Activated CD4-positive, alpha-beta T cell treated with anti-CD3 and anti-CD28 coated beads for 24 hours (primary cell): ENCODE results near the gene TRIM73.
"Not testable (repeated sequence)": the region's sequence is repeated elsewhere in the genome, so short reads cannot be mapped to it uniquely, and the experiment has no call there.

Experiments
- DNase-seq, 2 donors: peaks; one replicate each; pipeline ENCODE4 v3.0.0-alpha.2; 2020; ENCODE audit warnings: low read depth in 2 of 2

Gene TRIM73

DNA sequence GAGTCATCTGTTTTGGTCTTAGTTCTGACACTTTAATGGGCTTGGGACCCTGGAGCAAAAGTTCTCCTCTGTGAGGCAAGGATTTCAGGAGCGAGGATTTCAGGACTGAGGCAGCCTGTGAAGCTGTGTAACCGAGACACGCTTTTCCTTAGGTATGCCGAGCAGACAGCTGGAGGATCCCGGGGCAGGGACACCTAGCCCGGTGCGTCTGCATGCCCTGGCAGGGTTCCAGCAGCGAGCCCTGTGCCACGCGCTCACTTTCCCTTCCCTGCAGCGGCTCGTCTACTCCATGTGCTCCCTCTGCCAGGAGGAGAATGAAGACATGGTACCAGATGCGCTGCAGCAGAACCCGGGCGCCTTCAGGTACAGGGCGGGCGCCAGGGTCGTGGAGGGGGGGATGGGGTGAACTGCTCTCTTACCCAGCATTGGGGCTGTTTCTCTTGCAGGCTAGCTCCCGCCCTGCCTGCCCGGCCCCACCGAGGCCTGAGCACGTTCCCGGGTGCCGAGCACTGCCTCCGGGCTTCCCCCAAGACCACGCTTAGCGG lies 20.5 kb downstream of the TRIM73 start:
- not testable (repeated sequence) for DNase-seq

GRCh38 chr7:75416787-75417186 lies 21.4 kb downstream of the TRIM73 start:
- DNase-seq: not testable (repeated sequence)

DNA sequence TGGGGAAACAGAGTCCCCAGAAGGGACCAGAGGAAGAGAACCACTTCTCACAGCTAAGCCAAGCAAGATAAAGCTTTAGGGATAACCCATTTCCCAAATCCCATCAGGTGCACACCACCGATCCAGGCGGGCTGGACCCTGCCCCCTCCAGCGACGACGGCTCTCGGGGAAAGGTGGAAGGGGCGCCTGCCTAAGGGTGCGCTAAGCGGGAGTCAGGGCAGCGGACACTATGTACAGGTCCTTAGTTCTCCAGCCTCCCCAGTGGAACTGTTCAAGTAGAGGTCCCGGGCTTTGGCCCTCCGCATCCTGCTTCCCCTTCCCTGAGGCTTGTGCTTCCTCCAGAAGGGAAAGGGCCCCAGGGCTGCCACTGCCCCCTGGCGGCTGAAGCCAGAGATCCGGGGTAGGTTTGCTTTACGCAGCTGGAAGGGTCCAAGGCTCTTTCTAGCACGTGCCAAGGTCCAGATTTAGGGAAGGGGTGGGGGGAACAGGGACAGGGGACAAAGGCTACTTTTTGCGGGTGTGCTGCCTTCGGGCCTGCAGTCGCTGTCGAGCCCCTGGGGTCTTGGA lies 22.9 kb downstream of the TRIM73 start:
- DNase-seq: not testable (repeated sequence)

DNA sequence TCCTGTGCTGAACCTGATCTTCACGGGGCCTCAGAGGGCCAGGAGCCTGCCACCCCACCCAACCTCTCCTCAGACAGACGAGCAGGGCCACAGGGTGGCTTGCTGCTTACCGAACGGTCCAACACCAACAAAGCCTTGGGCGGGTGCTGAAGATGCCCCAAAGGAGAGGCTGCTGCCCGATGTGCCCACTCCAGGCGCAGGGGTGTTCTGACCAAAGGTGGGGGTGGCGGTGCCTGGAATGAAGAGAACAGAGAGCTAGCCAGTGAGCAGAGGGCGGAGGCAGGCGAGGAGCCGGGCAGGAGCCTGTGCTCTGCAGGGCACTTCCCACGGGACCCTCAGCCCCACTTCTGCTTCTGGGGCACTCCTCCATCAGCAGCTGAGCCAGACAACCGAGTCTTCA lies 23.8 kb downstream of the TRIM73 start:
- DNase-seq: not testable (repeated sequence)

DNA sequence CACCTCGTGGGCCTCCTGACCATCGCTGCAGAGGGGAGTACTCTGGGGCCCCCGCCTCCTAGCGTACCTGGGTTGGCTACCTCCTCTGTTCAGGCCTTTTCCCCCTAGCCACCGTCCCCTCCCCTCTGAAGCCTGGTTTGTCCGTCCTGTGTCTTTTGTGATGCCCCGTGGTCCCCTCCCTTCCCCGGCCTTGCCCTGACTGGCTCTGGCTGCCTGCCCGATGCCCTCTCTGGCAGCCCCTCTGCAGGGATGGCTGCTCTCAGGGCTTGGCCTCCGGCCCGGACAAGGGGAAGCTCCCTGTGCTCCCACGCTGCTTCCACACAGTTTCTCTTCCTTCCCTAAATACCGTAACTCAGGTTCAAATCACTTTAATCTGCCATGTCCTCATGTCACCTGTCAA lies 24.3 kb downstream of the TRIM73 start:
- DNase-seq: not testable (repeated sequence)

- not testable (repeated sequence) for DNase-seq
Observed at GRCh38 chr7:75420152-75420551, 24.7 kb downstream of the TRIM73 start.

GRCh38 chr7:75421798-75422710 lies 26.6 kb downstream of the TRIM73 start:
- not testable (repeated sequence) for DNase-seq

DNA sequence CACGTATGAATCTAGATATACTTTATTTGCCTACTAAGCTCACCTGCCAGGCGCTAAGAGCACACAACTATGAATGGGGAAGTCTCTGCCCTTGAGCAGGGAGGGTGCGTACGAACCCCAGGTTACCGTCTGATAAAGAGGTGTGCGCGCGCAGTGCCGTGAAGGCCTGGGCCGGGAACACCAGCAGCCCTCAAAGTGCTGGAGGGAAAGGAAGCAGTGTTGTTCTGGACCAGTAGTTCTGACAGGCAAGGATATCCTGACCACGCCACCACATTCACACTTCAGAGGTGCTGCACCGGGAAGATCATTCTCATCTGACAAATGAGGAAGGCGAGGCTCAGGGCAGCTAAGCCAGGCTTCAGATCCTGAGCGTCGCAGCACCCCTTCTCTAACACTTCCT lies 28.1 kb downstream of the TRIM73 start:
- DNase-seq: not testable (repeated sequence)

DNA sequence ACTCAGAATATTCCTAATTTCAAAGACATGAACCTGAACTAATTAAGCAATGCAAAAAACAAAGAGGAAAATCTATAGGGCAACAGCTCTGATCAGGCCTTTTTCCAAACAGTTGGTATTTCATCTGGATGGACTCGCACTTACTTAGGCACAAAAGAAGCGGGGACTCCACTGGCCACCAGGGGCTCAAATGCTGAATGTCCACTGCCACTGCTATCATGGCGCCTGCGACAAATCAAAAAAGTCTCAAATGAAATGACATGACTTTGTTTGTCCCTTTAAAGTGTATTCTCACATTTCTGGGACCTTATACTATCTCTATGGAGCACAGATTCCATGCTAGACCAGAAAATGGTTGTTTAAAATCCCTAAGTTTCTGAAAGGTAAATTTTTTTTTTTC lies 43.6 kb downstream of the TRIM73 start:
- not testable (repeated sequence) for DNase-seq

DNA sequence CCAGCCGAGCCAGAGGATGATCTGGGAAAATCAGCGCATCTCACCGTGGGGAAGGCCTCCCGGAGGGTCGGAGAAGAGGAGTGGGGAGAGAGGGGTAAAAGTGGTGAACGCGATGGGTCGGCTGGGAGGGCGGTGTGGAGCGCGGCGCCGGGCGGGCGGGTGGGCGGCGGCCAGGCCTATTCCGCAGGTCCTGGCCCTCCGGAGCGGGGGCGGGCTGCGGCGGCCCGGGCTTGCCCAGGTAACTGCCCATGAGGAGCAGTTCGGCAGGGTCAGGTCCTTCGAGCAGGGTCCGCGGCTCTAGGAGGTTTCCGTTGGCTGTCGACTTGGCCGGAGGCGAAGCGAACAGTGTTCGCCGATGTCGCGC lies 46.7 kb downstream of the TRIM73 start:
- DNase-seq: not testable (repeated sequence)

DNA sequence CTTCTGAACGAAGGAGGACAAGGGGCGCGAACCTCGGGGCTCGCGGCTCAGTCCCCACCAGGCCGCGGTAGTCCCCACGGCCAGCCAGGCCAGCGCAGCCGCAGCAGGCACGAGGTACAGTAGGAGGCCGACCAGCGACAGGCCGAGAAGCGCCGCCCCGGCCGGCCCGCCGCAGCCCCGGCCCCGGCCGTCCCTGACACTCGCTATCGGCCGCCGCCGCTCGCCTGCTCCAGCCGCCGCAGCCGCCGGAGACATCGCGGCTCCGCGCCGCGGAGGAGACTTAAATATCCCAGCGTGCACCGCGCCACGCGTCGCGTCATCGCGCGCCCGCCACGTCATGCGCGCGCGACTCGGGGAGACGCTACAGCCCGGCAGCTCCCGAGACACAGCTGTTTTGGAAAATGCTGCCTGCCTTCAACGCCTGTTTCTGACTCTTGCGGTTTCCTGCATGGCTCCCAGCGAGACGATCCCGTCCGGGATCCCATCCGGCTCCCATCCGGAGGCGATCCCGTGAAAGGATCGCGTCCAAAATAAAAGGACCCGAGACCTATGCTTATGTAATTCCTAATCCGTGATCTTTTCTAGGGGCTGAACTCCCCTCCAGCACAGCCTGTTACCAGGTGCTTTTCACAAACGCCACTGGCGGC lies 47.2 kb downstream of the TRIM73 start:
- not testable (repeated sequence) for DNase-seq

- not testable (repeated sequence) for DNase-seq
Observed at GRCh38 chr7:75449946-75450345, 54.5 kb downstream of the TRIM73 start.

- not testable (repeated sequence) for DNase-seq
Observed at GRCh38 chr7:75452494-75452955, 57.1 kb downstream of the TRIM73 start.
